Activated T-cell treated with anti-CD3 and anti-CD28 coated beads for 4 hours (primary cell): ENCODE data around the gene POLRMT.
"Not testable (repeated sequence)": the region's sequence is repeated elsewhere in the genome, so short reads cannot be mapped to it uniquely, and the experiment has no call there.

Experiments
- DNase-seq: peaks from one replicate; pipeline ENCODE4 v3.0.0-alpha.2; 2020

POLRMT gene

GRCh38 chr19:633068-633785 lies at the start of gene POLRMT:
Gene POLRMT (minus strand): TSS chr19:633537. CDS start chr19:633512, 25 bp downstream.
- DNase-seq: peak; percentile 91

GRCh38 chr19:682678-683320 lies 49.5 kb upstream of the POLRMT start:
- DNase-seq: no peak

DNA sequence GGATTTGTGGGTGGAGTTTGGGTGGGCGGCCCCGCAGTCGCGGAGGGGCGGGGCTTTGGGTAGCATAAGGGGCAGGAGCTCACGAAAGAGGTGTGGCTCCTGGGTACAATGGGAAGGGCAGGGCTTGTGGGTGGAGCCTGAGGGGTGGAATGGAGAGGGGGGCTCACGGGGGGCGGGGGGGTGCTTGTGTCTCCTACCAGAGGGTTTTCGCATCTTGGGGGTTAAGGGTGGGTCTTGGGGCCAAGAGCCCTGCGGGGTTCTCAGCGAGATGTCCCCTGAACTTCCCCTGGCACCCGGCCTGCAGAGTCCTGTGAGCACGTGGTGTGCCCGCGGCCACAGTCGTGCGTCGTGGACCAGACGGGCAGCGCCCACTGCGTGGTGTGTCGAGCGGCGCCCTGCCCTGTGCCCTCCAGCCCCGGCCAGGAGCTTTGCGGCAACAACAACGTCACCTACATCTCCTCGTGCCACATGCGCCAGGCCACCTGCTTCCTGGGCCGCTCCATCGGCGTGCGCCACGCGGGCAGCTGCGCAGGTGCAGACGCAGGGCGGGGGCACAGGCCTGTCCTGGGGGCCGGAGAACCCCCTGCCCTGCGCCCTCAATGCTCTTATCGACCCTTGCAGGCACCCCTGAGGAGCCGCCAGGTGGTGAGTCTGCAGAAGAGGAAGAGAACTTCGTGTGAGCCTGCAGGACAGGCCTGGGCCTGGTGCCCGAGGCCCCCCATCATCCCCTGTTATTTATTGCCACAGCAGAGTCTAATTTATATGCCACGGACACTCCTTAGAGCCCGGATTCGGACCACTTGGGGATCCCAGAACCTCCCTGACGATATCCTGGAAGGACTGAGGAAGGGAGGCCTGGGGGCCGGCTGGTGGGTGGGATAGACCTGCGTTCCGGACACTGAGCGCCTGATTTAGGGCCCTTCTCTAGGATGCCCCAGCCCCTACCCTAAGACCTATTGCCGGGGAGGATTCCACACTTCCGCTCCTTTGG lies 48.0 kb upstream of the POLRMT start:
- no peak for DNase-seq

- DNase-seq: peak; percentile 99
These were observed 47.1 kb upstream of the POLRMT start for GRCh38 chr19:680287-681028.

GRCh38 chr19:679418-680286 lies 46.3 kb upstream of the POLRMT start:
- no peak for DNase-seq

DNA sequence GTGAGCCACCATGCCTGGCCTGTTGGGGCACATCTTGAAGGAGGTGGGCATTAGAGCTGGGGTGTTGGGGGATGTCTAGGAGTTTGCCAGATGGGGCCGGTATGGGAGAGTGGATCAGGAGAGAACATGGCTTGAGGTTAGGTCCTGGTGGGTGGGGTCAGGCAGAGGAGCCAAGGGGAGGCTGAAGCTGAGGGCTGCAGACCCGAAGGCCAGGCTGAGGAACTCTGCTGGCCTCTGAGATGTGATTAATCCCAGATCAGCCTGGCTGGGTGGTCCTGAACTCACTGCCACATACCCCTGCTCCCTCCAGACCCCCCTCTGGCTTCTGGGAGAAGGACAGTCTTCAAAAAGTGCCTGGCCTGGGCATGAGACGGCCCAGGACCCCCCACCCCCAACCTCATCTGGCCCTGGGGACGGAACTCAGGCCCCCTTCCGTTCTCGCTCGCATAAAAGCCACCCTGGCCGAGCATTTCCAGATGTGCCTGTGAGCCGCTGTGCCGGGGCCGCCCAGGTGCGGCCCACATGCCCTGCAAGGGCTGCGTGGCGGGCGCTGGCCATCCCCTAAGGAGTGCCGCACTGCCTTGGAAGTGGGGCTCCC lies 45.6 kb upstream of the POLRMT start:
- DNase-seq: no peak

- no peak for DNase-seq
These were observed 44.5 kb upstream of the POLRMT start for GRCh38 chr19:677601-678436.

DNA sequence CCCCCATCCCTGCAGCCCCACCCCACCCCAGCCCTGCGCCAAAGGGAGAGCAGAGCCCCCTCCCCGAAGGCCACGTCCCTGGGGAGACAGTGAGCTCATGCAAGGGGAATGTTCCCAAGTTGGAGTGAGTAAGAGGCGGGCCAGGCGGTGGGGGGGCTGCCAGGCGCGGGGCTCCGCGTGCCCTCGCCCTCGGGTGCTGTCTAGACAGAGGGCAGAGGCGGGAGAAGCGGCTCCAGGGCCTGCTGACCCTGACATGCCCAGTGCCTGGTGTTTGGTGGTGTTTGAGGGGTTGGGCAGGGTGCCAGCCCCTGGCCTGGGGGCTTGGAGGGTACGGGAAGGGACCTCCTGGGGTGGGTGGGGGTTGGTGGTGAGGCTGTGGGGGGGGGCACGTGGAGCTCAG lies 43.9 kb upstream of the POLRMT start:
- no peak for DNase-seq

DNA sequence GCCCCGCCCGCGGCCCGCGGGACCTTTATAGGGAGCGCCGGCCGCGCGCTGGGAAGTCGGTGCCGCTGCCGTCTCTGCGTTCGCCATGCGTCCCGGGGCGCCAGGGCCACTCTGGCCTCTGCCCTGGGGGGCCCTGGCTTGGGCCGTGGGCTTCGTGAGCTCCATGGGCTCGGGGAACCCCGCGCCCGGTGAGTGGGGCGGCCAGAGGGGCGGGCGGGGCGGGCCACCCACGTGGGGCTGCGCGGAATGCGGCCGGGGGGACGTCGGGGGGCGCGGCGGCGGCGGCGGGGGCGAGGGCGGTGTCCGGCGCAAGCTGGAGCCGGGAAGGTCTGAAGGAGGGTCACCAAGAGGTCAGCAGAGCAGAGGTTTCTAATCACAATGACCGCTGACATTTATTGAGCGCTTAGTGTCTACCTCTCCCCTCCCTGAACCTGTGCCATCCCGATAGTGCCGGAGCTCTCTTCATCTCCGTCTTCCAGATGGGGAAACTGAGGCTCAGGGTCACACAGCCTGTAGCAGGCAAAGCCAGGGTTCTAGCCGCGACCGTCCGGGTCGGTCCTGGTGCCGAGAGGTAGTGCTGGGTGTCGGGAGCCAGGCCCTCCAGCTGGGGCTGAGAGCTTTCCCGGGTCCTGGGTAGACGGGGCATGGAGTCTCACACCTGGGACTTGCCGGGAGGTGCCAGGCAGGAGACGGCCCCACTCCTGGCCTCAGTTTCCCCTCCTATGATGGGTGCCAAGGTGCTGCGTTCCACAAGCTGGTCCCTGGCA lies 43.2 kb upstream of the POLRMT start, which contains the start of gene FSTL3:
TSS of gene FSTL3 (plus strand) at position 54 of the 767 bp plus-strand sequence. CDS start at position 86, 32 bp downstream.
- no peak for DNase-seq

DNA sequence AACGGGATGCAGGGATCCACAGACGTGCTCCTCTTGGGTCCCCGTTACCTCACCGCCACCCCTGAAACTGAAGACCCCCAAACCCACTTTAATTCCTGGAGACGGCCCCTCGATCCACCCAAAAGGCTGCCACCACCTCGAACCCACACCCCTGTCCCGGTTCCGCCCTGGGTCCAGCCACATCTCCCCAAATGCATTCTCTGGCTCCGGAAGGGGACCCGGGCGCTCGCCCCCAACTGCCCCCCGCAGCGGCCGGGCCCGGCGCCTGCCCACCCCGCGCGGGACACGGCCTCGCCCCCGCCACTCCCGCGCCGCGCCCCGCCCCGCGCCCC lies 42.6 kb upstream of the POLRMT start:
- DNase-seq: no peak

GRCh38 chr19:674282-675151 lies 41.2 kb upstream of the POLRMT start:
- DNase-seq: no peak

- DNase-seq: no peak
These were observed 37.3 kb upstream of the POLRMT start for GRCh38 chr19:670609-671075.

- not testable (repeated sequence) for DNase-seq
These were observed 35.5 kb upstream of the POLRMT start for GRCh38 chr19:668675-669434.

GRCh38 chr19:666985-667573 lies 33.7 kb upstream of the POLRMT start:
- DNase-seq: not testable (repeated sequence)

DNA sequence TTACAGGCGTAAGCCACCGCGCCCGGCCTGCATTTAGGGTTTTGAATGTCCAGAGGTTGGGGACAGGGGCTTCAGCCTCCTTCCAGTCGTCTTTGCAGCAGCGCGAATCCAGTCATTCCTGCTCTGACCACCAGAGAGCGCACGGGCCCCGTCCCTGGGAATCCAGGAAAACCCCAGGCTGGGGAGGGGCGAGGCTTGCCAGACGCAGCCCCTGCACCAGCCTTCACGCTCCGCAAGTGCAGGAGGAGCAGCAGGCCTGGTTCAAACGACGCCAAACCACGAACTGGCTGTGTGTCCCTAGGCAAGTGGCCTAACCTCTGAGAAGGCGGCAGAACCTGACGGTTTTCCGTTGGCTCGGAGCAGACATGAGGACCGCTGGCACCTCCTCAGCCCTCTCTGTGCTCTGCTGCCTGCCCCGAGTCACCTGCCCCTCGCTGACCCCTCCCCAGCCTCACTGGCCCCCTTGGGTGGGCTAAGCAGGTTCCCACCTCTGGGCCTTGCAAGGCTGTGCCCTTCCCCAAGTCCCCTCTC lies 31.6 kb upstream of the POLRMT start:
- DNase-seq: peak; percentile 76

- DNase-seq: no peak
These were observed 30.4 kb upstream of the POLRMT start for GRCh38 chr19:663682-664117.
